Glomerular visceral epithelial cell (primary cell): ENCODE results near the gene APP.

Source experiments
- DNase-seq: peaks from one replicate; pipeline ENCODE4 v3.0.0-alpha.2; 2016; ENCODE audit errors: extremely low spot score

Gene APP

GRCh38 chr21:25831300-25831960 lies 339.1 kb downstream of the APP start:
- no peak for DNase-seq
